Suprapubic skin (tissue), 4 donors: ENCODE data around the gene TNS3. TPM values are rescaled to one million over a fixed set of nuclear protein-coding genes. Genes with fewer than 3 reads are reported as not detected.

ENCODE experiments used
- DNase-seq, 2 donors: peaks; one replicate each; pipeline ENCODE4 v3.0.0-alpha.2; 2019; ENCODE audit warnings: low spot score in 2 of 2
- H3K27ac ChIP-seq: fragments of 200-600 bp; sonication (generic); one replicate; pipeline ENCODE4 v1.5.1; 2019
- H3K27me3 ChIP-seq: fragments of 200-600 bp; sonication (generic); one replicate; pipeline ENCODE4 v1.5.1; 2019
- H3K36me3 ChIP-seq: fragments of 200-600 bp; sonication (generic); one replicate; pipeline ENCODE4 v1.5.1; 2019
- H3K4me1 ChIP-seq: fragments of 200-600 bp; sonication (generic); one replicate; pipeline ENCODE4 v1.5.1; 2019
- H3K4me3 ChIP-seq: fragments of 200-600 bp; sonication (generic); one replicate; pipeline ENCODE4 v1.5.1; 2019; ENCODE audit warnings: mild to moderate bottlenecking
- H3K9me3 ChIP-seq: fragments of 200-600 bp; sonication (generic); one replicate; pipeline ENCODE4 v1.5.1; 2019
- EP300 ChIP-seq: sonication (generic); formaldehyde crosslinking; IDR thresholded peaks from one replicate; pipeline ENCODE4 v1.6.1; 2017; ENCODE audit warnings: antibody characterized with exemption
- POLR2A ChIP-seq, 2 donors: fragments of 450-650 bp; IDR thresholded peaks; one replicate each; pipeline ENCODE4 v1.6.1; 2017; ENCODE audit warnings: antibody characterized with exemption in 2 of 2, mild to moderate bottlenecking in 2 of 2, moderate library complexity in 2 of 2
- POLR2AphosphoS5 ChIP-seq, 3 donors: sonication (generic); formaldehyde crosslinking; IDR thresholded peaks; one replicate each; pipeline ENCODE4 v1.6.1; 2017; ENCODE audit warnings: antibody characterized with exemption in 3 of 3
- WGBS: methylation state at CpG from one replicate; pipeline ENCODE4 v1.1.5; 2018; 5-methylcytosine and 5-hydroxymethylcytosine counted together
- total RNA-seq, 4 donors: library from RNA; depleted of rRNA; stranded (reverse); fragments of >200 nt; gene quantifications; one replicate each; pipeline ENCODE4 v1.1.0, GENCODE V29; 2016
- TF ChIP-seq, protein P1 (sequence below), 2 donors: fragments of 200-600 bp in 1 of 2; fragments of 450-650 bp in 1 of 2; sonication (generic) in 1 of 2; IDR thresholded peaks; one replicate each; pipeline ENCODE4 v1.5.1; 2016 to 2019; ENCODE audit warnings: antibody characterized with exemption in 2 of 2, mild to moderate bottlenecking in 1 of 2, moderate library complexity in 1 of 2

TNS3 gene
- total RNA-seq, result 10 to 100 TPM; 14.3 to 53.0 (median 31.9) TPM

DNA sequence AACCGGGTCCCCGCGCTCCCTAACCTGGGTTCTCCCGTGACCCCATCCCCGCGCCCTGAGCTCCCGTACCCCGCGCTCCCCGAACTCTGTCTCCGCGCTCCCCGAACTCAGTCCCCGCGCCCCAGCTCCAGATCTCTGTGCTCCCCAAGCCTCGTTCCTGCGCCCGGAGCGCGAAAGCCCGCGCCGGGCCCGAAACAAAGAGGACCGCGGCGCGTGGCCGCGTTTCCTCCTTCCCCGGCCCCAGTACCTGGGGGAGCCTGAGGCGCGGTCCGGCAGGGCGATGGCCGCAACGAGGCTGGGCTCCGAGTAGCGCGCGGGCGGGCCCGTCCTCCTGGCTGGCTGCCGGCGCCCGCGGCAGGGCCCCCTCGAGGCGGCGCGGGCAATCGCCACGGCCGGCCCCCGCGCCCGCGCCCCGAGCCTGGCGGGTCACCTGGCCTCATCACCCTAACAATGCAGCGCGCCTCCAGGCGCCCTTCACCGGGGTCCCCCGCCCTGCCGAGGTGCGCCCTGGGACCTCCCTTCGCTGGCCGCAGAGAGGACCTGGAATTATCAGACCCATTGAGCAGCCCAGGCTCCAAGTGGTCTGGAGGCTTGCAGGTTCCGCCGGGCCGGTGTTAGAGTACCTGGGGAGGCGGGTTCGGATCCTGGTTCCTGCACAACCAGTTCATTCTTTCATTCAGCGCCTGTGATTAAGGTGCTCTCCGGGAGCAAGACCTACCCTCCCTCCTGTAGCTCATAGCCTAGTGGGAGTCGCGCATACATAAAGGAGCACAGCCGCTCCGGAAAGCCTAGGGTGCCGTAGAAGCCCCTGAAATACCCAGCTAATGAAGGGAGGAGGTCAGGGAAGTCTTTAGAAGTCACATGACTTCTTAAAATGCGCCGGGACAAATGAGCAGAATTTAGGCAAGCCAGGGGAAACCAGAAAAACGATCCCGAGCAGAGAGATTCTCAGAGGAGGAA is at the start of gene TNS3:
Gene TNS3 (minus strand): TSS at position 308 of the 960 bp plus-strand sequence. CDS start 142,475 bp downstream, outside the sequence.
- peaks cover 68% of the 10 kb centered on the region for H3K4me1 ChIP-seq
- H3K27me3 ChIP-seq, result peaks cover 13% of the 10 kb centered on the region
- no peak for DNase-seq
- peak within 1 kb of the TSS; percentile 54 for H3K4me3 ChIP-seq
- TF ChIP-seq, protein P1, sequence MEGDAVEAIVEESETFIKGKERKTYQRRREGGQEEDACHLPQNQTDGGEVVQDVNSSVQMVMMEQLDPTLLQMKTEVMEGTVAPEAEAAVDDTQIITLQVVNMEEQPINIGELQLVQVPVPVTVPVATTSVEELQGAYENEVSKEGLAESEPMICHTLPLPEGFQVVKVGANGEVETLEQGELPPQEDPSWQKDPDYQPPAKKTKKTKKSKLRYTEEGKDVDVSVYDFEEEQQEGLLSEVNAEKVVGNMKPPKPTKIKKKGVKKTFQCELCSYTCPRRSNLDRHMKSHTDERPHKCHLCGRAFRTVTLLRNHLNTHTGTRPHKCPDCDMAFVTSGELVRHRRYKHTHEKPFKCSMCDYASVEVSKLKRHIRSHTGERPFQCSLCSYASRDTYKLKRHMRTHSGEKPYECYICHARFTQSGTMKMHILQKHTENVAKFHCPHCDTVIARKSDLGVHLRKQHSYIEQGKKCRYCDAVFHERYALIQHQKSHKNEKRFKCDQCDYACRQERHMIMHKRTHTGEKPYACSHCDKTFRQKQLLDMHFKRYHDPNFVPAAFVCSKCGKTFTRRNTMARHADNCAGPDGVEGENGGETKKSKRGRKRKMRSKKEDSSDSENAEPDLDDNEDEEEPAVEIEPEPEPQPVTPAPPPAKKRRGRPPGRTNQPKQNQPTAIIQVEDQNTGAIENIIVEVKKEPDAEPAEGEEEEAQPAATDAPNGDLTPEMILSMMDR (IDR thresholded peaks at IDR 0.05), result no peak
- TF ChIP-seq EP300, result no peak
- no peak for TF ChIP-seq POLR2AphosphoS5 (IDR thresholded peaks at IDR 0.05)
- no peak for TF ChIP-seq POLR2A (IDR thresholded peaks at IDR 0.05)
- H3K9me3 ChIP-seq, result no peaks in the 10 kb centered on the region
- 9% methylated on average over 59 of the region's 85 CpGs for WGBS
- peak within 1 kb of the TSS; percentile 57 for H3K27ac ChIP-seq
- no peaks in the 10 kb centered on the region for H3K36me3 ChIP-seq

DNA sequence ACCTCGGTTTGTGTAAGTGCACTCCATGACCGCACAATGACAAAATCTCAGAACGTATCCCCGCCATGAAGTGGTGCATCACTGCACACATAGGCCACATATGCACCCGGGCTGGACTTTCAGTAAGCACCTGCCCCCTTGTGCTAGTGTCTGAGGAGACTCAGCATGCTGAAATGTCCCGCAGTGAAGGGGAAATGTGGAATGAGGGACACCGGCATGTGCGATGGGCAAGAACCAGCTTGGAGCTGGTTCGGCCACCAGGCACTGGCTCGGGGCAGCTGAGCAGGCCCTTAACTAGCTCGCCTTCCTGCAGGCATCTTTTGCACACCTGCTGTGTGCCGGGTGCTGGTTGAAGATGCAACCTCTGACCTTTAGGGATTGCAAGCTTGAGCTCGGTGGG is 49.8 kb upstream of the TNS3 start:
- Histone ChIP-seq H3K9me3 (no peaks in the 10 kb centered on the region), H3K4me3 (no peak overlapping the region), H3K27me3 (no peaks in the 10 kb centered on the region), H3K27ac (no peak overlapping the region), H3K36me3 (no peaks in the 10 kb centered on the region), H3K4me1 (peaks cover 24% of the 10 kb centered on the region)
- WGBS, result 94% methylated on average over 12 of the region's 13 CpGs
- TF ChIP-seq POLR2A (IDR thresholded peaks at IDR 0.05) (no peak), EP300 (no peak), POLR2AphosphoS5 (IDR thresholded peaks at IDR 0.05) (no peak)
- TF ChIP-seq, protein P1 (IDR thresholded peaks at IDR 0.05), result no peak
- no peak for DNase-seq

DNA sequence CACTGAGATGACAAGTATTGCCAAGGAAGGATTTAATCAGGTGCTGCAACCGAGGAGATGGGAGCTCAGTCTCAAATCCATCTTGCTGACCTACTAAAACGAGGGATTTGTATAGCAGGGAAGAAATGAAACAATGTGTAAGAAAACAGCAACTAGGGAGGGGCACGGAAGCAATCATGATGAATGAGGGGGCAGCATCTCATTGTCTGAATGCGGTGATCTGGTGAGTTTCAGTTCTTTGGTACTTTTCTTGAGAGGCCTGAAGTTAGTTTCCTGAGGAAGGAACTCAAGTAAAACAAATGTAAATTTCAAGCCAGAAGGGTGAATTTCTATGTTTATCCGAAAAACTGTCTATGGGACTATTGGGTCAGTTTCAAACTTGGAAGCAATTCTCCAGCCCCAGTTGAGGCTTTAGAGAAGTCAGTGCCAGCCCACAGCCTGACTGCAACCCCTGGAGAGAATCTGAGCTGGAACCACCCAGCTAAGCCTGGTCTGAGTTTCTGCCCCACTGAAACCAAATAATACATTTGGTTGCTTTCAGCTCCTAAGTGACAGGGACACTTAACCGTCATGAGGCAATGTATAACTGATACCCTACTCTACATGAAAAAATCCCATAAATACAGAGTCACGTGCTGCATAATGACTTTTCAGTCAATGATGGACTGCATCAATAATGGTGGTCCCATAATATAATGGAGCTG is 45.8 kb upstream of the TNS3 start:
- Histone ChIP-seq H3K9me3 (no peaks in the 10 kb centered on the region), H3K27ac (no peak overlapping the region), H3K36me3 (no peaks in the 10 kb centered on the region), H3K4me1 (no peaks in the 10 kb centered on the region), H3K27me3 (no peaks in the 10 kb centered on the region), H3K4me3 (no peak overlapping the region)
- WGBS, result 75% methylated on average over 7 of the region's 7 CpGs
- DNase-seq, result no peak
- TF ChIP-seq EP300 (no peak), POLR2A (IDR thresholded peaks at IDR 0.05) (no peak), POLR2AphosphoS5 (IDR thresholded peaks at IDR 0.05) (no peak)
- TF ChIP-seq, protein P1 (IDR thresholded peaks at IDR 0.05), result no peak

DNA sequence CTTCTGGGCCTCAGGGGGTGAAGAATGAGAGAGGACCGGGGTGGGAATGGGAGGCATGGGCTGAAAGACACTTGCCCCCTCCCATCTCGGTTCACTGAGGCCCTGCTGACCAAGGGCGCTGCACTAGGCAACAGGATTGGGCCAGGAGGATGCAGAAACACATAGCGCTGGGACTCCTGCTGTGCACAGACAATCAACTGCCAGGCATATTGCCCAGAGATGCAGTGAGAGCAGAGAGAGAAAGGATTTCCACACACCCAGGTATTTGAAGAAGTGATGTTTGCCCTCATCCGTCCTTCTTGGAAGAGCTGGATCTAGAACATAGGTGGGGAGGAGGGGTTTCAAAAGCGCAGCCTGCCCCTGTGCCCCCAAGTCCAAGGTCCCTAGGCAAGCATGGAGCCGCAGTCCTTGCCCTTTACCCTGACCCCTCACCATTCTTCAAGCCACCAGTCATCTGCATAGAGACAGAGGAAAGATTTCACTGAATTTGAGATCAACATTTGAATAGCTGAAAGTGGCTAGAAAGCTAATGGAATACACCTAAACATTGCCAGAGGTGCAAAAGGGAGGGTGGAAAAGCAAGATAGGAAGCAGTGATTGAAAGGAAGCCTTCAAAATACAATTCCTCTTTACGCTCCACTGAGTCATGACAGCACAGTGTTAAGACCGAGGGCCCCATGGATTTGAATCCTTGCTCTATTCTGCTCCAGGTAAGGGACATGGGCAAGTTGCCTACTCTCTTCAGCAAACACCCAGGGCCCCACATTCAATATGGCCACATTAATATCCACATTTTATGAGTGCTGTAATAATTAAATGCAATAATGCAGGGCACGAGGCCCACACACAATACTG is 44.2 kb upstream of the TNS3 start:
- Histone ChIP-seq H3K27ac (no peak overlapping the region), H3K27me3 (no peaks in the 10 kb centered on the region), H3K4me3 (no peak overlapping the region), H3K9me3 (no peaks in the 10 kb centered on the region), H3K4me1 (peaks cover 12% of the 10 kb centered on the region), H3K36me3 (no peaks in the 10 kb centered on the region)
- TF ChIP-seq, protein P1 (IDR thresholded peaks at IDR 0.05), result no peak
- TF ChIP-seq POLR2AphosphoS5 (IDR thresholded peaks at IDR 0.05) (no peak), EP300 (no peak), POLR2A (IDR thresholded peaks at IDR 0.05) (no peak)
- DNase-seq, result no peak
- 91% methylated on average over 10 of the region's 10 CpGs for WGBS
